ENCODE measurements around the gene TMEM131.
"Not testable (repeated sequence)": the region's sequence is repeated elsewhere in the genome, so short reads cannot be mapped to it uniquely, and the experiment has no call there.

DNA sequence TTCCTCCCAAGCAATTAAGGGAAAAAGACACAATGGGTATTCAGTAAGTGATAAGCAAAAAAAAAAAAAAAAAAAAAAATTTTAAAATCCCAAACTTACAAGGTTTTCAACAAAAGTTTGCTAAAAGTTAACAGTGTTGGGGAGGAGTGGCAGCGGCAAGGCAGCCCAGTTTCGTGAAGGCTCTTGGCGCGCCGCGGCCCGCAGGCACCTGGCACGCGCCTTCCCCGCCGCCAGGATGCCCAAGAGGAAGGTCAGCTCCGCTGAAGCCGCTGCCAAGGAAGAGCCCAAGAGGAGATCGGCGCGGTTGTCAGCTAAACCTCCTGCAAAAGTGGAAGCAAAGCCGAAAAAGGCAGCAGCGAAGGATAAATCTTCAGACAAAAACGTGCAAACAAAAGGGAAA is 168.7 kb downstream of the TMEM131 start:
- not testable (repeated sequence) for TF ChIP-seq EZH2 (IDR thresholded peaks at IDR 0.05; ENCODE audit: borderline replicate concordance, control insufficient read depth, low read depth, low read length); CTCF (IDR thresholded peaks at IDR 0.05 in 2 of 3, conservative IDR thresholded peaks at IDR 0.05 in 1 of 3; ENCODE audit: control insufficient read depth in 2 of 3, extremely low read depth in 1 of 3, insufficient read depth in 1 of 3, low read depth in 3 of 3, low read length in 3 of 3); MYC (IDR thresholded peaks at IDR 0.05; ENCODE audit: insufficient read depth, insufficient read length, insufficient replicate concordance, low read length, severe bottlenecking); REST (IDR thresholded peaks at IDR 0.05; ENCODE audit: low read depth, low read length); SUZ12 (IDR thresholded peaks at IDR 0.05; ENCODE audit: unreplicated experiment); RAD21 (IDR thresholded peaks at IDR 0.05; ENCODE audit: insufficient read depth, low read depth, low read length); MYB (IDR thresholded peaks at IDR 0.05; ENCODE audit: borderline replicate concordance, low read depth, low read length); POLR2AphosphoS5 (IDR thresholded peaks at IDR 0.05; ENCODE audit: low read length); ZBTB33 (IDR thresholded peaks at IDR 0.05); POLR2A (IDR thresholded peaks at IDR 0.05; ENCODE audit: low read depth, low read length); EP300 (IDR thresholded peaks at IDR 0.05; ENCODE audit: borderline replicate concordance in 1 of 2, control insufficient read depth in 1 of 2, low read depth in 2 of 2, low read length in 2 of 2); ESRRA (IDR thresholded peaks at IDR 0.05; ENCODE audit: low read length); STAT1 (conservative IDR thresholded peaks at IDR 0.05)

All from GM12878 (cell line).